ENCODE measurements around the gene SYT5. TPM values are rescaled to one million over a fixed set of nuclear protein-coding genes. Genes with fewer than 3 reads are reported as not detected.

SYT5 gene
- total RNA-seq, 1 donor from 2014 or later = 0.80 TPM

DNA sequence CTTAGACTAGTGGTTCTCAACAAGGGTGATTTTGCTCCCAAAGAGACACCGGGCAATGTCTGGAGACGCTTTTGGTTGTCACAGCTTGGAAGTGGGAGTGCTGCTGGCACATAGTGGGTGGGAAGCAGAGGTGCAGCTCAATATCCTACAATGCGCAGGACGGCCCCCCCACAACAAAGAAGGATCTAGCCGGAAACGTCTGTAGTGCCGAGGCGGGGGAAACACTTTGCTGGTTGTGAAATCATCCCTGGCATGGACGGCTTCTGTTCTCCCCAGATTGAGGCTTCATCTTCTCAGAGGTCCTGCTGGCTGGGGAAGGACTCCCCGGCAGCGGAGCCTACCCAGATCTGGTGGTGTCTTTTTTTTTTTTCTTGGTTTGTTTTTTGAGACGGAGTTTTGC lies 13.4 kb upstream of the SYT5 start:
- no peaks in the 10 kb centered on the region for H3K36me3 Mint-ChIP-seq (ENCODE audit: low read depth)
- DNase-seq (ENCODE audit: low spot score) = no peak
- H3K27me3 Mint-ChIP-seq (ENCODE audit: low read depth) = peaks cover 7% of the 10 kb centered on the region
- no peak overlapping the region for H3K27ac Mint-ChIP-seq (ENCODE audit: unreplicated experiment)
- TF ChIP-seq, protein P1, sequence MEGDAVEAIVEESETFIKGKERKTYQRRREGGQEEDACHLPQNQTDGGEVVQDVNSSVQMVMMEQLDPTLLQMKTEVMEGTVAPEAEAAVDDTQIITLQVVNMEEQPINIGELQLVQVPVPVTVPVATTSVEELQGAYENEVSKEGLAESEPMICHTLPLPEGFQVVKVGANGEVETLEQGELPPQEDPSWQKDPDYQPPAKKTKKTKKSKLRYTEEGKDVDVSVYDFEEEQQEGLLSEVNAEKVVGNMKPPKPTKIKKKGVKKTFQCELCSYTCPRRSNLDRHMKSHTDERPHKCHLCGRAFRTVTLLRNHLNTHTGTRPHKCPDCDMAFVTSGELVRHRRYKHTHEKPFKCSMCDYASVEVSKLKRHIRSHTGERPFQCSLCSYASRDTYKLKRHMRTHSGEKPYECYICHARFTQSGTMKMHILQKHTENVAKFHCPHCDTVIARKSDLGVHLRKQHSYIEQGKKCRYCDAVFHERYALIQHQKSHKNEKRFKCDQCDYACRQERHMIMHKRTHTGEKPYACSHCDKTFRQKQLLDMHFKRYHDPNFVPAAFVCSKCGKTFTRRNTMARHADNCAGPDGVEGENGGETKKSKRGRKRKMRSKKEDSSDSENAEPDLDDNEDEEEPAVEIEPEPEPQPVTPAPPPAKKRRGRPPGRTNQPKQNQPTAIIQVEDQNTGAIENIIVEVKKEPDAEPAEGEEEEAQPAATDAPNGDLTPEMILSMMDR (IDR thresholded peaks at IDR 0.05) = no peak
- peaks cover 6% of the 10 kb centered on the region for H3K4me1 Mint-ChIP-seq (ENCODE audit: low read depth)
- H3K9me3 Mint-ChIP-seq (ENCODE audit: low read depth) = no peaks in the 10 kb centered on the region
- no peak overlapping the region for H3K4me3 Mint-ChIP-seq (ENCODE audit: unreplicated experiment)

DNA sequence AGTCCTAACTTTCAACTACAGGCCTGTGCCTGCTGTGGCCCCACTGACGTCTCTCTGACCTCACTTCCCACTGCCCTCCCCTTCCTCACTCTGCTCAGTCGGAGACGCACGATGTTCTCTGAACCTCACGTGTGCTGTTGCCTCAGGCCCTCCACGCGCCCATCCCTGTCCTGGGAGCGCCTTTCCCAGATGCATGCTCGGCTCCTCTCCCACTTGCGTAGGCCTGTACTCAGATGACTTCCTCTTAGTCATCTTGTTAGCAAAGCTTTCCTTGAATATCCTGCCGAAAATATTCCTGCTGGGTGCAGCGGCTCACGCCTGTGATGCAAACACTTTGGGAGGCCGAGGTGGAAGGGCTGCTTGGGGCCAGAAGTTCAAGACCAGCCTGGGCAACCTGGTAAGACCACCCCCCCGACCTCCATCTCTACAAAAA lies 9.3 kb upstream of the SYT5 start:
- no peak for DNase-seq (ENCODE audit: low spot score)
- H3K9me3 Mint-ChIP-seq (ENCODE audit: low read depth) = no peaks in the 10 kb centered on the region
- no peaks in the 10 kb centered on the region for H3K36me3 Mint-ChIP-seq (ENCODE audit: low read depth)
- no peak overlapping the region for H3K4me3 Mint-ChIP-seq (ENCODE audit: unreplicated experiment)
- H3K27me3 Mint-ChIP-seq (ENCODE audit: low read depth) = peaks cover 19% of the 10 kb centered on the region
- H3K27ac Mint-ChIP-seq (ENCODE audit: unreplicated experiment) = peak overlapping the region; percentile 84
- peaks cover 6% of the 10 kb centered on the region for H3K4me1 Mint-ChIP-seq (ENCODE audit: low read depth)
- TF ChIP-seq, protein P1 (IDR thresholded peaks at IDR 0.05) = no peak

DNA sequence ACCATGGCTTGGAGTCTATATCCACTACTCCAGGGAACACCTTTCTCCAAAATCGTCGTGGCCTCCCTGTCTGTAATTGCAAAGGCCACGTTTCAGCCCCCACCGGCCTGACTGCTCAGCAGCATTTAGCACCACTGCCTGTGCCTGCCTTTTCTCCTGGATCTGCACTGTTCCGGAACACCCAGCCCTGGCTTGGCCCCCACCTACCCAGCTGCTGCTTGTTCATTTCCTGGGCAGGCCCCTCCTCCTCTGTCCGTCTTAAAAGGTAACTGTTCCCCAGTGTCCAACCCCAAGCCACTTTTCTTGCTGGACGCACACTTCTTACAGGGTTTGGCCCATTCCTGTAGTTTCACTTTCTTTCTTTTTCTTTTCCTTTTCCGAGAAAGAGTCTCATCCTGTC lies 8.5 kb upstream of the SYT5 start:
- H3K27me3 Mint-ChIP-seq (ENCODE audit: low read depth) = peaks cover 22% of the 10 kb centered on the region
- no peak overlapping the region for H3K4me3 Mint-ChIP-seq (ENCODE audit: unreplicated experiment)
- no peaks in the 10 kb centered on the region for H3K36me3 Mint-ChIP-seq (ENCODE audit: low read depth)
- no peaks in the 10 kb centered on the region for H3K9me3 Mint-ChIP-seq (ENCODE audit: low read depth)
- H3K4me1 Mint-ChIP-seq (ENCODE audit: low read depth) = peaks cover 6% of the 10 kb centered on the region
- no peak overlapping the region for H3K27ac Mint-ChIP-seq (ENCODE audit: unreplicated experiment)
- TF ChIP-seq, protein P1 (IDR thresholded peaks at IDR 0.05) = no peak
- DNase-seq (ENCODE audit: low spot score) = no peak

DNA sequence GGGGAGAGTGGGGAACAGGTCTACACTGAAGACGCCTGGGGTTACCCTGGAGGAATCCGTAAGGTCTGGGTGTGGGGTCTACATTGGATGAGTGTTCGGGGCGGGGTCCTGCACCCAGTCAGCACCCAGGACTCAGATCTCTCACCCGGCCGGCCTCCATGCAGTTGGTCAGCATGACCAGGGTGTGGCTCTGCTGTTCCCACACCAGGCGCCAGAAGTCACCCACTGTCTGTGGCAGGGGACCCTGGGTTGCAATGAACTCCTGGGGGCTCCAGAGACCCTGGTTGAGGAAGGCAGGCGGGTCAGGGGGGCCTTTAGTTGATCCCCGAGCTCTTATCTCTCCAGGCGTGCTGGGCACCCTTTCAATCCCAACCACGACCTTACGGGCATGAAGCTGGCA lies 6.0 kb upstream of the SYT5 start:
- Mint-ChIP-seq H3K36me3 (ENCODE audit: low read depth) (no peaks in the 10 kb centered on the region), H3K27ac (ENCODE audit: unreplicated experiment) (no peak overlapping the region), H3K27me3 (ENCODE audit: low read depth) (peaks cover 33% of the 10 kb centered on the region), H3K4me3 (ENCODE audit: unreplicated experiment) (no peak overlapping the region), H3K9me3 (ENCODE audit: low read depth) (no peaks in the 10 kb centered on the region), H3K4me1 (ENCODE audit: low read depth) (peaks cover 6% of the 10 kb centered on the region)
- DNase-seq (ENCODE audit: low spot score) = peak; percentile 92
- TF ChIP-seq, protein P1 (IDR thresholded peaks at IDR 0.05) = no peak

DNA sequence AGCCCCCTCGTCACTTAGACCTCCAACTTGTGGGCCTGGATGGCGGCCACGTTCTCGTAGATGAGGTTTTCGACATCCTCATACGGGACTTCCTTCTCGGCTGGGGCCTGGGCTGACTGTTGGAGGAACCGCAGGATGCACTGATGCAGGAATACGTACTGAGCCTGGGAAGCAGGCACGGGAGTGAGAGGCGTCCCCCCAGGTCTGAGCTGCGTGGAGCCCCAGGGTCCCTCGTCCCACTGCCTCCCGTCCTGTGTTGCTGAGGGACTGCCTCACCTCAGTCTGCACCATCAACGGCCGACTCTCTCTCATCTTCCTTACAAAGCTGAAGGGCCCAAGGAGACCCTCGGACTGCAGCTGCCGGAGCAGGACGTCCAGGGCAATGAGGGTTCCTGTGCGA lies 1.7 kb upstream of the SYT5 start:
- TF ChIP-seq, protein P1 (IDR thresholded peaks at IDR 0.05) = no peak
- Mint-ChIP-seq H3K4me1 (ENCODE audit: low read depth) (peaks cover 12% of the 10 kb centered on the region), H3K27ac (ENCODE audit: unreplicated experiment) (no peak overlapping the region), H3K4me3 (ENCODE audit: unreplicated experiment) (no peak overlapping the region), H3K9me3 (ENCODE audit: low read depth) (no peaks in the 10 kb centered on the region), H3K36me3 (ENCODE audit: low read depth) (no peaks in the 10 kb centered on the region), H3K27me3 (ENCODE audit: low read depth) (peaks cover 48% of the 10 kb centered on the region)
- DNase-seq (ENCODE audit: low spot score) = no peak
